ENCODE results near the gene MPV17L2.
A peak's percentile ranks its signal among the peaks of the same experiment; 100 is the strongest.

The MPV17L2 gene

DNA sequence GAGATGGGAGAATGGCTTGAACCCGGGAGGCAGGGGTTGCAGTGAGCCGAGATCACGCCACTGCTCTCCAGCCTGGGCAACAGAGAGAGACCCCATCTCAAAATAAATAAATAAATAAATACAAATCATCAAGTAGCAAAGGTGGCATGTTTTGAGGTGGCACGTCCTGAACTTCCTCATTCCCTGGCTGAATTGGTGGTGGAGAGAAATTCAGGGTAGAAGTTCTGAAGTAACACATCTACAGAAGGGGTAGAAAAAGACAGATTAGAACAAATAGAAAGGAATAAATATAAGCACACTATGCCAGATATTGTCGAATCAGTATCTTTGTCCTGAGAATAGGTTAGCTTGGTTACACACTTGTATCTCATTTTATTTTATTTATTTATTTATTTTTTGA, 13.1 kb upstream of the MPV17L2 start:
- no peak for TF ChIP-seq SPI1 (IDR thresholded peaks at IDR 0.05; ENCODE audit: low read depth, low read length)
- TF ChIP-seq TAF1 (IDR thresholded peaks at IDR 0.05; ENCODE audit: low read depth, low read length), result no peak
- no peak for TF ChIP-seq PAX5 (IDR thresholded peaks at IDR 0.05; ENCODE audit: insufficient read depth, low read length, severe bottlenecking)
- FAIRE-seq, result no peak
- no peak for DNase-seq (ENCODE audit: insufficient read length, low spot score)

DNA sequence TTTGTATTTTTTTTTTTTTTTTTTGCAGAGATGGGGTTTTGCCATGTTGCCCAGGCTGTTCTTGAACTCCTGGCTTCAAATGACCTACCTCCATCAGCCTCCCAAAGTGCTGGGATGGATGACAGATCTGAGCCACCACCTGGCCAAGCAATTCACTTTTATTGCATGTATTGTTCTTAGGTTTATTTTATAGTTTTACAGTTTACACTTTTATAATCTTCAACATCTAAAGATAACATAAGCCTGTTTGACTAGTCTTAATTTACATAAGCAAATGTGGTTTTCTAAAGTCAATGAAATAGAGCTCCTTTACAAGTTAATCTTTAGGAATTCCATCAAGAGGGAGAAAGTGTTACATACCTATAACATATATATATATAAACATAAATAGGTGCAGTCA, 9.5 kb upstream of the MPV17L2 start:
- no peak for FAIRE-seq
- no peak for DNase-seq (ENCODE audit: insufficient read length, low spot score)
- TF ChIP-seq POU2F2 (IDR thresholded peaks at IDR 0.05; ENCODE audit: low read depth, low read length), result no peak
- no peak for TF ChIP-seq POLR2AphosphoS5 (IDR thresholded peaks at IDR 0.05; ENCODE audit: low read depth, low read length)
- TF ChIP-seq SPI1 (IDR thresholded peaks at IDR 0.05; ENCODE audit: low read depth, low read length), result no peak
- no peak for TF ChIP-seq PAX5 (IDR thresholded peaks at IDR 0.05; ENCODE audit: insufficient read depth, low read length, severe bottlenecking)

DNA sequence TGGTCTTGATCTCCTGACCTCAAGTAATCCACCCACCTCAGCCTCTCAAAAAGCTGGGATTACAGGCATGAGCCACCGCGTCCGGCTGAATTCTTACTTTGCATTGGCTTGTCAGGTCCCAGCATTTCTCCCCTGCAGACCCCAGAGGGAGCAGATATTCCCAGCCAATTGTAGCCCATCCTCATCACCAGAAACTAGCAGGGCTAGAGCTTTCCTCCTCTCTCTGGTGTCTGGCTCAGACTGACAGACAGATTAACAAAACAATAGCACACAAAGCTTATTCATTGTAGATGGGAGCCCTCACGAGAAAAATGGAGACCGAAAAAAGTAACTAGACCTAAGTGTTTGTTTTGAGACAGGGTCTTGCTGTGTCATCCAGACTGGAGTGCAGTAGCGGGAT, 7.5 kb upstream of the MPV17L2 start:
- DNase-seq (ENCODE audit: insufficient read length, low spot score) (no peak), FAIRE-seq (no peak)
- TF ChIP-seq POU2F2 (IDR thresholded peaks at IDR 0.05; ENCODE audit: low read depth, low read length) (no peak), PAX5 (IDR thresholded peaks at IDR 0.05; ENCODE audit: insufficient read depth, low read length, severe bottlenecking) (no peak), TAF1 (IDR thresholded peaks at IDR 0.05; ENCODE audit: low read depth, low read length) (no peak), SPI1 (IDR thresholded peaks at IDR 0.05; ENCODE audit: low read depth, low read length) (no peak), POLR2A (IDR thresholded peaks at IDR 0.05; ENCODE audit: low read depth, low read length) (no peak), POLR2AphosphoS5 (IDR thresholded peaks at IDR 0.05; ENCODE audit: low read depth, low read length) (no peak)

DNA sequence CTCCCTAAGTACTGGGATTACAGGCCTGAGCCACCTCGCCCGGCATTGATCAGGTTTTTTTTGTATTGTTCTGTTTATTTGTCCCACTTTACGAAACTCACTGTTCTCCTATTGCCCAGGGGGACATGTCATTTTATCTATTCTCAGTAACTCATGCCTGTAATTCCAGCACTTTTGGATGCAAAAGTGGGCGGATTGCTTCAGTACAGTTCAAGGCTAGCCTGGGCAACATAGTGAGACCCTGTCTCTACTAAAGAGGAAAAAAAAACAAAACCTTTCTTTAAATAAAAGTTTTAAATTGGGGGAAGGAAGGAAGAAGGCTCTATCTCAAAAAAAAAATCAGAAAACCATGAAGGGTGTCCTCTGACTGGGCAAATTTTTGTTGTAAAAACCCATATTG, 2.7 kb upstream of the MPV17L2 start:
- TF ChIP-seq POLR2AphosphoS5 (IDR thresholded peaks at IDR 0.05; ENCODE audit: low read depth, low read length), result no peak
- no peak for TF ChIP-seq POU2F2 (IDR thresholded peaks at IDR 0.05; ENCODE audit: low read depth, low read length)
- FAIRE-seq (no peak), DNase-seq (ENCODE audit: insufficient read length, low spot score) (no peak)

DNA sequence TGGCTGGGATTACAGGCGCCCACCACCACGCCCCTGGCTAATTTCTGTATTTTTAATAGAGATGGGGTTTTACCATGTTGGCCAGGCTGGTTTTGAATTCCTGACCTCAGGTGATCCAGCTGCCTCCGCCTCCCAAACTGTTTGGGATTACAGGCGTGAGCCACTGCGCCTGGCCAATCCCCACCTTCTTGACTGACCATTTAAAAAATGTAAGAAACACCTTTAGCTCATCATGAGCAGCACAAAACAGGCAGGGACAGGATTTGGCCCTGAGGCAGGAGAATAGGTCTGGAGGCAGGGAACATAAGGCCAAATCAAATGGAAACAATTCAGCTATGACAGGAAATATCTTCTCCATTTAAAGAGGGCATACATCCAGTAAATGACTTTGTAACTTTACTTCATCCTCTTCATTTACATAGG, 1.4 kb upstream of the MPV17L2 start:
- peak; percentile 58 for FAIRE-seq
- TF ChIP-seq TAF1 (IDR thresholded peaks at IDR 0.05; ENCODE audit: low read depth, low read length) (no peak), SPI1 (IDR thresholded peaks at IDR 0.05; ENCODE audit: low read depth, low read length) (no peak), POU2F2 (IDR thresholded peaks at IDR 0.05; ENCODE audit: low read depth, low read length) (no peak), POLR2A (IDR thresholded peaks at IDR 0.05; ENCODE audit: low read depth, low read length) (no peak), POLR2AphosphoS5 (IDR thresholded peaks at IDR 0.05; ENCODE audit: low read depth, low read length) (no peak), PAX5 (IDR thresholded peaks at IDR 0.05; ENCODE audit: insufficient read depth, low read length, severe bottlenecking) (no peak)

DNA sequence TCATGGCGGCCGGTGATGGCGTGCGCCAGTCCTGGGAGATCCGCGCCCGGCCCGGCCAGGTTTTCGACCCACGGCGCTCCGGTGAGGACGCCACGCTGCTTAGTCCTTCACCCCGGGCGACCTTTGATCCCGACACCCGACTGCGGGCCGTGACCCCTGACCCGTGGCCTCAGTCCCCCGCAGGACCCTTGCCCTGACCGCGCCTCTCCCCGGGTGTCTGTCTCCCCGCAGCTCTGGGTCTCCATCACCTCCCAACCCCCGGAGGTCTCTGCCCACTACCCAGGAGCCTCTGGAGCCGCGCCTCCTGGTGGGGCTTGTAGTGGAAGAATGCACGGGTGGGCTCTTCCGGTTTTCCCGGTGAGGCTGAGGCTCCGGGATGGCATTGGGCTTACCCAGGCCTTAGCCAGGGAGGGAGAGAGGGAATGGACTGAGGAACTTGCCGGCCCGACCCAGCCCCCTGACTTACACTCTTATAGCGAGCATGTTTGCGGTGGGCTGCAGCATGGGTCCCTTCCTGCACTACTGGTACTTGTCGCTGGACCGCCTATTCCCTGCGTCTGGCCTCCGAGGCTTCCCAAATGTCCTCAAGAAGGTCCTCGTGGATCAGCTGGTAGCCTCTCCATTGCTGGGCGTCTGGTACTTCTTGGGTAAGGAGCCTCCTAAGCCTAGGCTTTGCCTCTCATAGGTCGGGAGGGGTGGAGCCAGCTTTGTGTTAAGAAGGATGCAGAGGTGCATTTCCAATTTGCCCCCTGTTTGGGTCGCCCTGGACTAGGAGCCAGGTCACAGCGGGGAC, 566 bp downstream of the MPV17L2 start:
- no peak for TF ChIP-seq TAF1 (IDR thresholded peaks at IDR 0.05; ENCODE audit: low read depth, low read length)
- TF ChIP-seq POLR2A (IDR thresholded peaks at IDR 0.05; ENCODE audit: low read depth, low read length), result no peak
- no peak for TF ChIP-seq POU2F2 (IDR thresholded peaks at IDR 0.05; ENCODE audit: low read depth, low read length)
- TF ChIP-seq SPI1 (IDR thresholded peaks at IDR 0.05; ENCODE audit: low read depth, low read length), result no peak
- no peak for TF ChIP-seq PAX5 (IDR thresholded peaks at IDR 0.05; ENCODE audit: insufficient read depth, low read length, severe bottlenecking)
- TF ChIP-seq POLR2AphosphoS5 (IDR thresholded peaks at IDR 0.05; ENCODE audit: low read depth, low read length), result no peak
- FAIRE-seq, result no peak
- DNase-seq (ENCODE audit: insufficient read length, low spot score), result no peak

More for the DNA sequence above, 1.4 kb upstream of the MPV17L2 start:
- no peak for DNase-seq (ENCODE audit: insufficient read length, low spot score)

DNA sequence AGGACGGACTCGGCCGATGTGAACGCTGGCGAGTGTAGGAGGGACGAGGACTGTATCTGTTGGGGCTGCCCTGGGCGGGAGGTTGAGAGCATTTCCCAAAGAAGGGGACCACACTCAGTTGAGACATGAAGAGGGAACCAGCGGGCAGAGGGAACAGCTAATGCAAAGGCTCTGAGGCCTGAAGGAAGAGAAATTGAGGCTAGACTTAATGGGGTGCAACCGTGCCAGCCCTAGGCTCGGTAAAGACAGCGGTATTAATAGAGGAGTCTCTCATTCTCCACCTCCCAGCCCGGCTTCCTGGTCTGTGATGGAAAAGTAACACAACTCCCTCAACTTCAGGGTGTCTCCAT, 1.1 kb downstream of the MPV17L2 start:
- FAIRE-seq (no peak), DNase-seq (ENCODE audit: insufficient read length, low spot score) (no peak)
- TF ChIP-seq POLR2A (IDR thresholded peaks at IDR 0.05; ENCODE audit: low read depth, low read length), result no peak
- TF ChIP-seq PAX5 (IDR thresholded peaks at IDR 0.05; ENCODE audit: insufficient read depth, low read length, severe bottlenecking), result no peak
- TF ChIP-seq SPI1 (IDR thresholded peaks at IDR 0.05; ENCODE audit: low read depth, low read length), result no peak
- no peak for TF ChIP-seq TAF1 (IDR thresholded peaks at IDR 0.05; ENCODE audit: low read depth, low read length)
- TF ChIP-seq POLR2AphosphoS5 (IDR thresholded peaks at IDR 0.05; ENCODE audit: low read depth, low read length), result no peak
- TF ChIP-seq POU2F2 (IDR thresholded peaks at IDR 0.05; ENCODE audit: low read depth, low read length), result no peak

DNA sequence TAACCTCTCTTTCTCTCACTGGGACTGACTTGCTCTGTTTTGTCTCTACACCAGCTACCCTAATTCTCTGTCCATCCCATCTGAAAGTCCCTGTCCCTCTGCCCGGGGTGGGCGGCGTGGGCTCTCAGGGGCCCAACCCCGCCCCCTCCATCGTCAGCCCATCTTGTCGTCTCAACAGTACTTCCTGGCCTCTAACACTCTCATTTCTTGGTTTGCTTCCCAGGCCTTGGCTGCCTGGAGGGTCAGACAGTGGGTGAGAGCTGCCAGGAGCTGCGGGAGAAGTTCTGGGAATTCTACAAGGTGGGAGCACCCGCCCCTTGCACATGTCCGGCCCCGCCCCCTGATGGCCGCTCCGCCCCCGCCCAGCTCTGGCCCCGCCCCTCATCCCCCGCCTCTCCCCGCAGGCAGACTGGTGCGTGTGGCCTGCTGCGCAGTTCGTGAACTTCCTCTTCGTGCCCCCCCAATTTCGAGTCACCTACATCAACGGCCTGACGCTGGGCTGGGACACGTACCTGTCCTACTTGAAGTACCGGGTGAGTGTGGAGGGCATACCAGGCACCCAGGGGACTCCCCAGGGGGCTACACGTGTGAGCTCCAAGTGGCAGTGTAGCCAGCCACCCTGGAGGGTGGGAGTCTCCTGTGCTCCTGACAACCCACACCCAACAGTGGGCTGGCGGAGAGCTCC, 1.7 kb downstream of the MPV17L2 start:
- DNase-seq (ENCODE audit: insufficient read length, low spot score), result peak; percentile 56

DNA sequence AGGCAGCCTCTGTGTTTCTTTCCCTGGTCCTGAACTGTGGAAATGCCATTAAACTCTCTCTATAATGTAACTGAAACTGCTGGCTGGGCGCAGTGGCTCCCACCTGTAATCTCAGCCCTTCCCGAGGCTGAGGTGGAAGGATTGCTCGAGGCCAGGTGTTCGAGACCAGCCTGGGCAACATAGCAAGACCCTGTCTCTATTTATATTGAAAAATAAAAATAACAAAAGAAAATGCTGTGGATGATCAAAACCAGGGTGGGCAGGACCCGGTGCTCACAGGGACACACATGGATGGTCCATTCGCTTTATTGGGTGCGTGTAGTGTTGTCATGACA, 3.5 kb downstream of the MPV17L2 start:
- no peak for DNase-seq (ENCODE audit: insufficient read length, low spot score)
- FAIRE-seq, result no peak
- no peak for TF ChIP-seq POU2F2 (IDR thresholded peaks at IDR 0.05; ENCODE audit: low read depth, low read length)
- no peak for TF ChIP-seq POLR2A (IDR thresholded peaks at IDR 0.05; ENCODE audit: low read depth, low read length)
- TF ChIP-seq TAF1 (IDR thresholded peaks at IDR 0.05; ENCODE audit: low read depth, low read length), result no peak
- TF ChIP-seq POLR2AphosphoS5 (IDR thresholded peaks at IDR 0.05; ENCODE audit: low read depth, low read length), result no peak
- no peak for TF ChIP-seq SPI1 (IDR thresholded peaks at IDR 0.05; ENCODE audit: low read depth, low read length)
- no peak for TF ChIP-seq PAX5 (IDR thresholded peaks at IDR 0.05; ENCODE audit: insufficient read depth, low read length, severe bottlenecking)

More for the DNA sequence above, 1.7 kb downstream of the MPV17L2 start:
- TF ChIP-seq POLR2A (IDR thresholded peaks at IDR 0.05; ENCODE audit: low read depth, low read length) (no peak), POU2F2 (IDR thresholded peaks at IDR 0.05; ENCODE audit: low read depth, low read length) (no peak), TAF1 (IDR thresholded peaks at IDR 0.05; ENCODE audit: low read depth, low read length) (no peak), POLR2AphosphoS5 (IDR thresholded peaks at IDR 0.05; ENCODE audit: low read depth, low read length) (no peak), PAX5 (IDR thresholded peaks at IDR 0.05; ENCODE audit: insufficient read depth, low read length, severe bottlenecking) (no peak), SPI1 (IDR thresholded peaks at IDR 0.05; ENCODE audit: low read depth, low read length) (no peak)
- peak; percentile 69 for FAIRE-seq

DNA sequence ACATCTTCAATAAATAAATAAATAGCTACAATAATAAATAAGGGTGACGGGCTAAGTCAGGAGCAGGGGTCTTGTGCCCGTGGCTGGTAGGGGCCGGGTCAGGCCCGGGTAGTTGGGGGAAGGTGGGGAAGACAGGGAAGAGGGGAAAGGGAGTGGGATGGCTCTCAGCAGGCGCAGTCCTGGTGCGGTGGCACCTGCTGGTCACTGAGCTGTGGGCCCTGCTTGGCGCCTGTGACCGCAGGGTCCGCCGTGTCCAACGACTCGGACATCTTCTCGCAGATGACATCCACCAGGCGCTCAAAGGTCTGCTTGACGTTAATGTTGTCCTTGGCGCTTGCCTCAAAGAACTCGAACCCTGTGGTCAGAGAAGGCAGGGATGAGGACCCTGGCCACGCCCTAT, 4.3 kb downstream of the MPV17L2 start:
- DNase-seq (ENCODE audit: insufficient read length, low spot score), result no peak
- TF ChIP-seq POLR2AphosphoS5 (IDR thresholded peaks at IDR 0.05; ENCODE audit: low read depth, low read length) (no peak), TAF1 (IDR thresholded peaks at IDR 0.05; ENCODE audit: low read depth, low read length) (no peak), POU2F2 (IDR thresholded peaks at IDR 0.05; ENCODE audit: low read depth, low read length) (no peak), SPI1 (IDR thresholded peaks at IDR 0.05; ENCODE audit: low read depth, low read length) (no peak), POLR2A (IDR thresholded peaks at IDR 0.05; ENCODE audit: low read depth, low read length) (no peak), PAX5 (IDR thresholded peaks at IDR 0.05; ENCODE audit: insufficient read depth, low read length, severe bottlenecking) (no peak)
- no peak for FAIRE-seq
